M059J (cell line): ENCODE results near the gene KIN. TPM values are rescaled to one million over a fixed set of nuclear protein-coding genes. Genes with fewer than 3 reads are reported as not detected.
"Not testable (repeated sequence)": the region's sequence is repeated elsewhere in the genome, so short reads cannot be mapped to it uniquely, and the experiment has no call there.

Experiments used
- DNase-seq: peaks from one replicate; pipeline ENCODE4 v3.0.0-alpha.2; 2012; ENCODE audit warnings: low read depth
- total RNA-seq: library from RNA; depleted of rRNA; stranded (reverse); fragments of >200 nt; shearing (Covaris generic); gene quantifications from 2 replicates; pipeline ENCODE4 v1.2.3, GENCODE V29; 2014; rRNA removed

The KIN gene
- 8.7 and 14.4 TPM in 2 replicates for total RNA-seq

GRCh38 chr10:7787857-7788638 lies at the start of gene KIN, which contains the start of gene ATP5F1C:
Gene KIN, minus strand, starts transcription at chr10:7787993. Its CDS starts 60 bp downstream, at chr10:7787933.
Gene ATP5F1C, plus strand, starts transcription at chr10:7788177. Its CDS starts 31 bp downstream, at chr10:7788208.
- peak; percentile 86 for DNase-seq

GRCh38 chr10:7836571-7836970 lies 48.8 kb upstream of the KIN start:
- DNase-seq = no peak

- no peak for DNase-seq
Measured at GRCh38 chr10:7834262-7834661, 46.5 kb upstream of the KIN start.

- DNase-seq = no peak
Measured at GRCh38 chr10:7833210-7833609, 45.4 kb upstream of the KIN start.

GRCh38 chr10:7832060-7832459 lies 44.3 kb upstream of the KIN start:
- no peak for DNase-seq

- DNase-seq = no peak
Measured at GRCh38 chr10:7829289-7829834, 41.6 kb upstream of the KIN start.

GRCh38 chr10:7826971-7827370 lies 39.2 kb upstream of the KIN start:
- peak; percentile 44 for DNase-seq

- DNase-seq = no peak
Measured at GRCh38 chr10:7824251-7824650, 36.5 kb upstream of the KIN start.

- peak; percentile 44 for DNase-seq
Measured at GRCh38 chr10:7819121-7819460, 31.3 kb upstream of the KIN start.

GRCh38 chr10:7818295-7819120 lies 30.7 kb upstream of the KIN start, which contains the start of gene TAF3:
Gene TAF3, plus strand, starts transcription at chr10:7818505. Its CDS starts 205 bp downstream, at chr10:7818710.
- DNase-seq = peak; percentile 70

- DNase-seq = no peak
Measured at GRCh38 chr10:7817984-7818294, 30.1 kb upstream of the KIN start.

- no peak for DNase-seq
Measured at GRCh38 chr10:7817576-7817975, 29.8 kb upstream of the KIN start.

- no peak for DNase-seq
Measured at GRCh38 chr10:7813481-7813880, 25.7 kb upstream of the KIN start.

- not testable (repeated sequence) for DNase-seq
Measured at GRCh38 chr10:7811743-7812142, 23.9 kb upstream of the KIN start.

GRCh38 chr10:7811000-7811399 lies 23.2 kb upstream of the KIN start:
- DNase-seq = no peak

- DNase-seq = no peak
Measured at GRCh38 chr10:7810443-7810842, 22.6 kb upstream of the KIN start.

GRCh38 chr10:7808686-7809267 lies 21.0 kb upstream of the KIN start:
- no peak for DNase-seq

- DNase-seq = no peak
Measured at GRCh38 chr10:7804741-7805140, 16.9 kb upstream of the KIN start.

GRCh38 chr10:7804216-7804615 lies 16.4 kb upstream of the KIN start:
- no peak for DNase-seq

GRCh38 chr10:7802606-7803005 lies 14.8 kb upstream of the KIN start:
- no peak for DNase-seq

GRCh38 chr10:7797582-7797981 lies 9.8 kb upstream of the KIN start:
- peak; percentile 83 for DNase-seq

- peak; percentile 35 for DNase-seq
Measured at GRCh38 chr10:7795605-7796004, 7.8 kb upstream of the KIN start.
